ENCODE results near the gene NGB.

NGB gene

GRCh38 chr14:77228056-77228455 lies 43.0 kb downstream of the NGB start:
- Histone ChIP-seq H3K27me3 (ENCODE audit: insufficient read depth, low read depth, severe bottlenecking) (no peaks in the 10 kb centered on the region), H3K27ac (no peak overlapping the region), H3K9me3 (ENCODE audit: severe bottlenecking) (no peaks in the 10 kb centered on the region), H3K4me3 (ENCODE audit: low read depth, low read length) (no peak overlapping the region), H3K36me3 (peaks cover 2% of the 10 kb centered on the region)
- TF ChIP-seq CTCF (IDR thresholded peaks at IDR 0.05; ENCODE audit: low read depth, low read length): no peak
- no peak for DNase-seq

GRCh38 chr14:77225892-77226557 lies 45.0 kb downstream of the NGB start:
- no peaks in the 10 kb centered on the region for H3K36me3 ChIP-seq
- no peaks in the 10 kb centered on the region for H3K9me3 ChIP-seq (ENCODE audit: severe bottlenecking)
- no peaks in the 10 kb centered on the region for H3K27me3 ChIP-seq (ENCODE audit: insufficient read depth, low read depth, severe bottlenecking)
- no peak overlapping the region for H3K27ac ChIP-seq
- H3K4me3 ChIP-seq (ENCODE audit: low read depth, low read length): no peak overlapping the region
- TF ChIP-seq CTCF (IDR thresholded peaks at IDR 0.05; ENCODE audit: low read depth, low read length): no peak
- DNase-seq: no peak

- no peak overlapping the region for H3K4me3 ChIP-seq (ENCODE audit: low read depth, low read length)
- H3K27ac ChIP-seq: no peak overlapping the region
- H3K36me3 ChIP-seq: no peaks in the 10 kb centered on the region
- H3K27me3 ChIP-seq (ENCODE audit: insufficient read depth, low read depth, severe bottlenecking): no peaks in the 10 kb centered on the region
- no peaks in the 10 kb centered on the region for H3K9me3 ChIP-seq (ENCODE audit: severe bottlenecking)
- no peak for DNase-seq
- no peak for TF ChIP-seq CTCF (IDR thresholded peaks at IDR 0.05; ENCODE audit: low read depth, low read length)
These were observed 45.8 kb downstream of the NGB start for GRCh38 chr14:77225254-77225653.

- Histone ChIP-seq H3K27ac (no peak overlapping the region), H3K9me3 (ENCODE audit: severe bottlenecking) (no peaks in the 10 kb centered on the region), H3K27me3 (ENCODE audit: insufficient read depth, low read depth, severe bottlenecking) (no peaks in the 10 kb centered on the region), H3K36me3 (no peaks in the 10 kb centered on the region), H3K4me3 (ENCODE audit: low read depth, low read length) (no peak overlapping the region)
- no peak for DNase-seq
- no peak for TF ChIP-seq CTCF (IDR thresholded peaks at IDR 0.05; ENCODE audit: low read depth, low read length)
These were observed 46.8 kb downstream of the NGB start for GRCh38 chr14:77224212-77224611.

- no peaks in the 10 kb centered on the region for H3K36me3 ChIP-seq
- no peaks in the 10 kb centered on the region for H3K27me3 ChIP-seq (ENCODE audit: insufficient read depth, low read depth, severe bottlenecking)
- H3K4me3 ChIP-seq (ENCODE audit: low read depth, low read length): no peak overlapping the region
- no peak overlapping the region for H3K27ac ChIP-seq
- no peak for TF ChIP-seq CTCF (IDR thresholded peaks at IDR 0.05; ENCODE audit: low read depth, low read length)
- no peaks in the 10 kb centered on the region for H3K9me3 ChIP-seq (ENCODE audit: severe bottlenecking)
- no peak for DNase-seq
These were observed 48.3 kb downstream of the NGB start for GRCh38 chr14:77222546-77223225.

All from WERI-Rb-1 (cell line).